K562 (cell line): ENCODE data around the gene SNX3. TPM values are rescaled to one million over a fixed set of nuclear protein-coding genes. Genes with fewer than 3 reads are reported as not detected.
A peak's percentile ranks its signal among the peaks of the same experiment; 100 is the strongest.

Experiments
- ATAC-seq: fragments of 200-7000 bp; cut with Tn5 transposase; 3 replicates; pipeline ENCODE4 v1.9.1; 2020; ENCODE audit warnings: moderate library complexity
- BruUV-seq: library from RNA; stranded (reverse); fragments of 400-500 nt; replicated peaks from 2 replicates; lab custom pipeline; 2021; lab: Mats Ljungman, UMichigan
- CTCF ChIA-PET: fragments of 300-600 bp; formaldehyde crosslinking; extraction: SDS; loops from one replicate; lab custom pipeline; 2021; ENCODE audit warnings: low intra/inter-chr PET ratio; lab: Yijun Ruan, JAX
- POLR2A ChIA-PET: fragments of 300-600, 350-650 bp; sonication (Branson Sonifier 250); formaldehyde crosslinking; extraction: SDS; loops from one replicate; lab custom pipeline; 2021; ENCODE audit warnings: antibody characterized with exemption, inconsistent platforms; lab: Yijun Ruan, JAX
- DNase-seq, 4 experiments: peaks; one replicate each; pipeline versions ENCODE4 v3.0.0 to v3.0.0-alpha.2; 2011 to 2018; ENCODE audit warnings: low spot score in 3 of 4, mixed read lengths in 3 of 4; ENCODE audit errors: extremely low read depth in 1 of 4
- FAIRE-seq: peaks from 2 replicates; lab custom pipeline; 2011; peaks lifted over from hg19 to GRCh38; lab: Jason Lieb, UNC
- H2AFZ ChIP-seq: 2 replicates; pipeline ENCODE4 v1.6.0; 2011; ENCODE audit warnings: low read depth, low read length, control low read depth, inconsistent platforms
- H3K27ac ChIP-seq: fragments of 200-600 bp; 3 replicates; pipeline ENCODE4 v1.8.0; 2011; ENCODE audit warnings: low read depth, mild to moderate bottlenecking, control low read depth, inconsistent platforms, low read length, moderate library complexity, mixed read lengths; ENCODE audit errors: extremely low read depth
- H3K27me3 ChIP-seq, 2 experiments: fragments of 300-600 bp in 1 of 2; 2 replicates in 1 of 2; 3 replicates in 1 of 2; pipeline versions ENCODE4 v1.6.0 to v1.8.0; 2011; ENCODE audit warnings: inconsistent platforms in 2 of 2, low read length in 2 of 2, mild to moderate bottlenecking in 1 of 2, mixed read lengths in 1 of 2, moderate library complexity in 1 of 2; ENCODE audit not compliant: control insufficient read depth in 2 of 2, insufficient read depth in 2 of 2
- H3K36me3 ChIP-seq: fragments of 300-600 bp; 3 replicates; pipeline ENCODE4 v1.8.0; 2011; ENCODE audit warnings: mild to moderate bottlenecking, low read length, inconsistent platforms; ENCODE audit not compliant: control insufficient read depth, insufficient read depth
- H3K4me1 ChIP-seq, 2 experiments: fragments of 200-600 bp in 1 of 2; replicated peaks in 1 of 2; 2 replicates in 1 of 2; 3 replicates in 1 of 2; pipeline versions ENCODE4 v1.5.1 to v1.8.0; 2011; ENCODE audit warnings: inconsistent platforms in 2 of 2, low read length in 2 of 2, mild to moderate bottlenecking in 1 of 2, mixed read lengths in 1 of 2, moderate library complexity in 1 of 2; ENCODE audit not compliant: control insufficient read depth in 2 of 2, insufficient read depth in 2 of 2
- H3K4me2 ChIP-seq: 2 replicates; pipeline ENCODE4 v1.6.1; 2011; ENCODE audit warnings: low read length, control low read depth, inconsistent platforms, mixed read lengths; ENCODE audit not compliant: insufficient read depth
- H3K4me3 ChIP-seq: fragments of 200-600 bp; sonication (generic), shearing (Covaris generic); 2 replicates; pipeline ENCODE4 v1.5.1; 2016; ENCODE audit warnings: control low read depth, inconsistent platforms
- H3K79me2 ChIP-seq: fragments of 200-600 bp; 3 replicates; pipeline ENCODE4 v1.8.0; 2011; ENCODE audit warnings: low read length, inconsistent platforms; ENCODE audit not compliant: control insufficient read depth, insufficient read depth
- H3K9ac ChIP-seq, 2 experiments: 2 replicates each; pipeline versions ENCODE4 v1.6.0 to v1.6.1; 2011; ENCODE audit warnings: low read depth in 2 of 2, low read length in 2 of 2, control low read depth in 1 of 2, inconsistent platforms in 1 of 2, mild to moderate bottlenecking in 1 of 2, mixed read lengths in 1 of 2; ENCODE audit not compliant: insufficient read depth in 1 of 2
- H3K9me1 ChIP-seq: one replicate; pipeline ENCODE4 v1.6.0; 2011; ENCODE audit warnings: inconsistent platforms, mild to moderate bottlenecking, low read length, moderate library complexity; ENCODE audit not compliant: control insufficient read depth, insufficient read depth
- H3K9me3 ChIP-seq: replicated peaks from 2 replicates; pipeline ENCODE4 v1.5.1; 2011; ENCODE audit warnings: low read depth, low read length, inconsistent platforms; ENCODE audit not compliant: control insufficient read depth, insufficient read depth
- H4K20me1 ChIP-seq: replicated peaks from 2 replicates; pipeline ENCODE4 v1.6.1; 2011; ENCODE audit warnings: low read length, inconsistent platforms, mixed read lengths; ENCODE audit not compliant: control insufficient read depth, insufficient read depth
- CAMTA2 ChIP-seq: fragments of 250-450 bp; sonication (Bioruptor Pico); conservative IDR thresholded peaks from 2 replicates; pipeline ENCODE4 v1.5.1; 2022
- CREM ChIP-seq: IDR thresholded peaks from 2 replicates; pipeline ENCODE4 v1.6.1; 2014; ENCODE audit warnings: antibody characterized with exemption, low read depth
- NKRF ChIP-seq: fragments of 450-650 bp; IDR thresholded peaks from 2 replicates; pipeline ENCODE4 v1.6.1; 2016; ENCODE audit warnings: borderline replicate concordance
- NR2C1 ChIP-seq, 2 experiments: fragments of 450-650 bp; IDR thresholded peaks; 2 replicates each; pipeline ENCODE4 v1.6.1; 2017; ENCODE audit warnings: mild to moderate bottlenecking in 2 of 2, antibody characterized with exemption in 1 of 2, inconsistent platforms in 1 of 2, missing compliant biosample characterization in 1 of 2, missing genetic modification characterization in 1 of 2
- NR2C2 ChIP-seq, 2 experiments: fragments of 200-800 bp in 1 of 2; sonication (Bioruptor generic) in 1 of 2; sonication (generic) in 1 of 2; formaldehyde crosslinking in 1 of 2; IDR thresholded peaks; 2 replicates each; pipeline versions ENCODE4 v1.6.1 to v1.8.0; 2016 to 2022; ENCODE audit warnings: mild to moderate bottlenecking in 1 of 2, missing compliant biosample characterization in 1 of 2, missing genetic modification characterization in 1 of 2, missing genetic modification reagents in 1 of 2
- NRF1 ChIP-seq, 2 experiments: fragments of 450-650 bp; IDR thresholded peaks in 1 of 2; conservative IDR thresholded peaks in 1 of 2; 2 replicates each; pipeline ENCODE4 v1.6.1; 2014; ENCODE audit warnings: mild to moderate bottlenecking in 2 of 2
- RFX5 ChIP-seq: IDR thresholded peaks from 2 replicates; pipeline ENCODE4 v1.6.1; 2011; ENCODE audit warnings: low read depth, mild to moderate bottlenecking, improper control_type of control experiment, low read length
- TEAD2 ChIP-seq: fragments of 450-650 bp; IDR thresholded peaks from 2 replicates; pipeline ENCODE4 v1.6.1; 2016; ENCODE audit warnings: missing genetic modification characterization, control low read depth, missing compliant biosample characterization
- YY1 ChIP-seq, 3 experiments: IDR thresholded peaks; 2 replicates each; pipeline ENCODE4 v1.6.1; 2011; ENCODE audit warnings: low read length in 2 of 3, mild to moderate bottlenecking in 2 of 3, moderate library complexity in 2 of 3, borderline replicate concordance in 1 of 3, control low read depth in 1 of 3, low read depth in 1 of 3; ENCODE audit not compliant: insufficient read depth in 3 of 3, insufficient replicate concordance in 2 of 3, control insufficient read depth in 1 of 3, insufficient read length in 1 of 3; ENCODE audit errors: extremely low read depth in 1 of 3
- ZNF436 ChIP-seq: fragments of 250-450, 450-650 bp; sonication (Bioruptor Pico); formaldehyde crosslinking; IDR thresholded peaks from 2 replicates; pipeline ENCODE4 v1.7.0; 2020; ENCODE audit warnings: mild to moderate bottlenecking
- WGBS: fragments of 100-300 bp; shearing (Covaris generic); methylation state at CpG from one replicate; pipeline ENCODE4 v1.1.6; 2016; ENCODE audit warnings: low coverage, mixed read lengths; ENCODE audit not compliant: insufficient coverage; ENCODE audit errors: missing lambda C conversion rate; 5-methylcytosine and 5-hydroxymethylcytosine counted together
- in situ Hi-C: fragments of 300-500 bp; cut with MboI; formaldehyde crosslinking; loops from 4 replicates; pipeline ENCODE4 v1.15.0; 2018; ENCODE audit warnings: inconsistent platforms, mixed read lengths
- intact Hi-C: fragments of 100-400 bp; cut with micrococcal nuclease; formaldehyde crosslinking; loops from 2 replicates; pipeline ENCODE4 v1.14.2; 2022
- polyA plus RNA-seq, 8 experiments: library from polyadenylated mRNA; depleted of rRNA in 4 of 8; stranded (reverse) in 5 of 8; unstranded in 3 of 8; fragments of >200 nt; fragmentation: Nextera tagmentation in 2 of 8; fragmentation: Illumina TruSeq in 1 of 8; extraction: Ambion mirVana in 2 of 8; extraction: Trizol in 1 of 8; gene quantifications; 2 replicates each; pipeline versions ENCODE4 v1.2.1 to v1.2.3, GENCODE V29; 2011 to 2014; ENCODE audit warnings: inconsistent platforms in 1 of 8, missing spikeins in 1 of 8
- total RNA-seq, 7 experiments: library from RNA; depleted of rRNA in 6 of 7; stranded (reverse); fragments of >200 nt in 6 of 7; fragmentation: Illumina TruSeq in 2 of 7; extraction: Trizol in 2 of 7; gene quantifications; 2 replicates each; pipeline versions ENCODE4 v1.2.1 to v1.2.3, GENCODE V29; 2011 to 2021; ENCODE audit warnings: low replicate concordance in 1 of 7

The SNX3 gene
- total and polyA plus RNA-seq, 9 of the 15 experiments (the other 6 are each of a cell fraction or from before 2014, with no cell fraction given), result 48.9 to 410 (median 159) TPM

- Histone ChIP-seq H3K9ac (no peak overlapping the region), H3K27ac (no peak overlapping the region), H3K4me1 (peaks cover 0 to 4% of the 10 kb centered on the region in 2 experiments; a peak in 2 of 5 replicates), H3K79me2 (no peaks in the 10 kb centered on the region), H2AFZ (peak overlapping the region; percentile 49; the same call in 1 of the 2 replicates), H3K9me1 (no peaks in the 10 kb centered on the region), H3K36me3 (no peaks in the 10 kb centered on the region)
- in situ Hi-C loops (no loop called here), intact Hi-C loops (no loop called here)
- CTCF ChIA-PET, result interaction anchor here (0.6 kb wide), 1 partner anchor 16 kb away, joined by 3 read pairs; no protein-coding TSS in a partner anchor
- DNase-seq (peak in 1 of 4 experiments; percentile 38), FAIRE-seq (no peak), ATAC-seq (peak; percentile 68)
- WGBS, result 0% methylated on average over 2 of the region's 2 CpGs
- POLR2A ChIA-PET, result interaction anchor here (1.1 to 1.2 kb wide), 2 partner anchors 12 to 19 kb away, joined by 3 to 6 read pairs; partner anchors contain the start of gene AFG1L
- BruUV-seq, result no TSS peak
- TF ChIP-seq NKRF (no peak), YY1 (IDR thresholded peaks at IDR 0.05; ENCODE audit: borderline replicate concordance in 1 of 3, control insufficient read depth in 1 of 3, extremely low read depth in 1 of 3, insufficient read depth in 3 of 3, insufficient read length in 1 of 3, insufficient replicate concordance in 2 of 3, low read depth in 1 of 3, low read length in 2 of 3) (peak in 1 of 3 experiments; percentile 31), NRF1 (conservative IDR thresholded peaks at IDR 0.05 in 1 of 2, IDR thresholded peaks at IDR 0.05 in 1 of 2) (0 out of 4 replicates have a peak, but pooled peaks of 1 of the 2 experiments have one; percentile 8), CREM (0 out of 2 replicates have a peak, but pooled peaks have one; percentile 19), CAMTA2 (CRISPR knock-in tag) (no peak), NR2C2 (CRISPR knock-in tag; IDR thresholded peaks at IDR 0.05) (no peak), NR2C2 (tag; IDR thresholded peaks at IDR 0.05) (peak; percentile 40; the same call in 1 of the 2 replicates), TEAD2 (no peak), RFX5 (no peak), ZNF436 (no peak), NR2C1 (IDR thresholded peaks at IDR 0.05) (peak; percentile 43; the same call in 1 of the 2 replicates), NR2C1 (tag; IDR thresholded peaks at IDR 0.05) (0 out of 2 replicates have a peak, but pooled peaks have one; percentile 34)
- TF ChIP-seq, all 486 proteins: peak for 5
- Histone ChIP-seq H4K20me1 (no peaks in the 10 kb centered on the region), H3K4me3 (no peak overlapping the region), H3K9me3 (no peaks in the 10 kb centered on the region), H3K27me3 (no peaks in the 10 kb centered on the region; a peak in 1 of 5 replicates), H3K4me2 (no peak overlapping the region)
These were observed 15.1 kb upstream of the SNX3 start for GRCh38 chr6:108275976-108276375.
